Measurements from ENCODE around the gene TIPRL.

Gene TIPRL

GRCh38 chr1:168172250-168172915 is 6.4 kb upstream of the TIPRL start:
- H3K36me3 ChIP-seq (ENCODE audit: control insufficient read depth, low read length), result no peaks in the 10 kb centered on the region
- no peak overlapping the region for H3K4me2 ChIP-seq (ENCODE audit: low read length)
- 0 out of 2 replicates have a peak, but pooled peaks cover 2% of the 10 kb centered on the region for H3K9me2 ChIP-seq (replicated peaks; ENCODE audit: control insufficient read depth, low read length)
- TF ChIP-seq EZH2phosphoT487 (IDR thresholded peaks at IDR 0.05; ENCODE audit: borderline replicate concordance, low read length), result no peak
- TF ChIP-seq, protein P1, sequence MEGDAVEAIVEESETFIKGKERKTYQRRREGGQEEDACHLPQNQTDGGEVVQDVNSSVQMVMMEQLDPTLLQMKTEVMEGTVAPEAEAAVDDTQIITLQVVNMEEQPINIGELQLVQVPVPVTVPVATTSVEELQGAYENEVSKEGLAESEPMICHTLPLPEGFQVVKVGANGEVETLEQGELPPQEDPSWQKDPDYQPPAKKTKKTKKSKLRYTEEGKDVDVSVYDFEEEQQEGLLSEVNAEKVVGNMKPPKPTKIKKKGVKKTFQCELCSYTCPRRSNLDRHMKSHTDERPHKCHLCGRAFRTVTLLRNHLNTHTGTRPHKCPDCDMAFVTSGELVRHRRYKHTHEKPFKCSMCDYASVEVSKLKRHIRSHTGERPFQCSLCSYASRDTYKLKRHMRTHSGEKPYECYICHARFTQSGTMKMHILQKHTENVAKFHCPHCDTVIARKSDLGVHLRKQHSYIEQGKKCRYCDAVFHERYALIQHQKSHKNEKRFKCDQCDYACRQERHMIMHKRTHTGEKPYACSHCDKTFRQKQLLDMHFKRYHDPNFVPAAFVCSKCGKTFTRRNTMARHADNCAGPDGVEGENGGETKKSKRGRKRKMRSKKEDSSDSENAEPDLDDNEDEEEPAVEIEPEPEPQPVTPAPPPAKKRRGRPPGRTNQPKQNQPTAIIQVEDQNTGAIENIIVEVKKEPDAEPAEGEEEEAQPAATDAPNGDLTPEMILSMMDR (IDR thresholded peaks at IDR 0.05; ENCODE audit: low read depth, low read length, poor library complexity, severe bottlenecking), result no peak
- no peaks in the 10 kb centered on the region for H4K20me1 ChIP-seq (ENCODE audit: control insufficient read depth, insufficient read depth, low read depth, low read length)
- H3K27me3 ChIP-seq (ENCODE audit: control insufficient read depth, low read length), result no peaks in the 10 kb centered on the region
- H3K27ac ChIP-seq (ENCODE audit: low read depth, low read length), result no peak overlapping the region
- no peaks in the 10 kb centered on the region for H3F3A ChIP-seq (ENCODE audit: control insufficient read depth, insufficient read depth)
- no peaks in the 10 kb centered on the region for H3K79me2 ChIP-seq (ENCODE audit: control insufficient read depth, low read length)
- H3K4me3 ChIP-seq (ENCODE audit: low read length), result no peak overlapping the region
- H3K9me3 ChIP-seq (ENCODE audit: control insufficient read depth, insufficient read depth, low read length), result no peaks in the 10 kb centered on the region
- peaks cover 7% of the 10 kb centered on the region for H3K4me1 ChIP-seq (ENCODE audit: control insufficient read depth, low read length)

DNA sequence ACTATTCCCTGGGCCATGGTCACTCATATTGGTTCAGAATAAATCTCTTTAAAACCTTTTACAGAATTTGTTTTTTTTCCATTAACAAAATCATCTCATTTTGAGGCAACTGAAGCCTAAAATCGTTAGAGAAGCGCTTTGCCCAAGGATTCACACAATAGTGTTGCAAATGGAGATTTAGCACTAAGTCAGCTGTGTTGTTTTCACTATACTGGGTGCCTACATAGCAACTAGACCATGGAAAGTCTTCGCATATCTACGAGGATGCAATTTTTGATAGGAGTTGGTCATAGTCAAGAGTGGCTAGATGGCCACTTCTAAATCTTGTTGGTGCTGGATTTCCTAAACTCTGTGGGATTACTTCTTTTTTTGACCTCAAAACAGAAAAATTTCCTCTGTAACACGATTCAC is 530 bp upstream of the TIPRL start:
- H3K9me3 ChIP-seq (ENCODE audit: control insufficient read depth, insufficient read depth, low read length), result no peaks in the 10 kb centered on the region
- H3K36me3 ChIP-seq (ENCODE audit: control insufficient read depth, low read length), result no peaks in the 10 kb centered on the region
- 0 out of 2 replicates have a peak, but pooled peaks cover 2% of the 10 kb centered on the region for H3K9me2 ChIP-seq (replicated peaks; ENCODE audit: control insufficient read depth, low read length)
- peaks cover 42% of the 10 kb centered on the region for H3K79me2 ChIP-seq (ENCODE audit: control insufficient read depth, low read length)
- TF ChIP-seq, protein P1 (IDR thresholded peaks at IDR 0.05; ENCODE audit: low read depth, low read length, poor library complexity, severe bottlenecking), result no peak
- no peak for TF ChIP-seq EZH2phosphoT487 (IDR thresholded peaks at IDR 0.05; ENCODE audit: borderline replicate concordance, low read length)
- peaks cover 14% of the 10 kb centered on the region for H3K4me1 ChIP-seq (ENCODE audit: control insufficient read depth, low read length)
- H3K27ac ChIP-seq (ENCODE audit: low read depth, low read length), result peak overlapping the region; percentile 66; the same call in 1 of the 2 replicates
- no peaks in the 10 kb centered on the region for H3K27me3 ChIP-seq (ENCODE audit: control insufficient read depth, low read length)
- peak overlapping the region; percentile 95 for H3K4me3 ChIP-seq (ENCODE audit: low read length)
- H3F3A ChIP-seq (ENCODE audit: control insufficient read depth, insufficient read depth), result peaks cover 3% of the 10 kb centered on the region; the same call in 1 of the 2 replicates
- H4K20me1 ChIP-seq (ENCODE audit: control insufficient read depth, insufficient read depth, low read depth, low read length), result no peaks in the 10 kb centered on the region
- H3K4me2 ChIP-seq (ENCODE audit: low read length), result peak overlapping the region; percentile 90

DNA sequence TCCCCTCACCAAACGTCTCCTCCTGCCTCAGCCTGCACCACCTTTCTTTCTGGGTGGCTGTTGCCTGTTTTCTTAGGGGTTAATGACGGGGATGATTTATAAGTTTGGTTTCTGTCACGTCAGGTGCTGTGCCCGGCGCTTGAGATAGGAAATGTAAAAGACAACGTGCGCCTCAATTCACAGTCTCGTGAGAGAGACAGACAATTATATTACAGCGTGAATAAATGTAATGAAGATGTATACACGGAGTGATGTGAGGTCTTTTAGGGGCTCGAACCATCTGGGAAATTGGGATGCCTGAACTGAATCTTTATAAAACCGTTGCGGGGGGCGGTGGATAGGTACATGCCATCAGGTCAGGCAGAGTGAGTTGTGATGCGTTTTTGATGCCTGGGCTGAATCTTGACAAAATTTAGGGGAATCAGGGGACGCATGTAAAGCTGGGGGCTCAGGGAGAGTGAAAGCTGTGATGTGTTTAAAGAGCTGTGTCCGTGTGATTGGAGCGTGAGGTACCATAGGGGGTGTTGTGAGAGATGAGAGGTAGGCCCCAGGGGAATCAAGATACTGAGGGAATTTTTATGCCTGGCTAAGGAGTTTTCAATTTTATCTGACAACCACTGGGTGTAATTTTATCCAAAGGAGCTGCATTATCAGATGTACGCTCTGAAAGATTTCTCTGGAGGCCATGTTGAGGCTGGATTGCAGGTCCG is 831 bp downstream of the TIPRL start:
- H3K4me1 ChIP-seq (ENCODE audit: control insufficient read depth, low read length), result peaks cover 14% of the 10 kb centered on the region
- peaks cover 52% of the 10 kb centered on the region for H3K79me2 ChIP-seq (ENCODE audit: control insufficient read depth, low read length)

More for the DNA sequence above, 831 bp downstream of the TIPRL start:
- Histone ChIP-seq H4K20me1 (ENCODE audit: control insufficient read depth, insufficient read depth, low read depth, low read length) (no peaks in the 10 kb centered on the region), H3K36me3 (ENCODE audit: control insufficient read depth, low read length) (peaks cover 8% of the 10 kb centered on the region), H3K27me3 (ENCODE audit: control insufficient read depth, low read length) (no peaks in the 10 kb centered on the region), H3K4me3 (ENCODE audit: low read length) (peak overlapping the region; percentile 95), H3K9me3 (ENCODE audit: control insufficient read depth, insufficient read depth, low read length) (no peaks in the 10 kb centered on the region), H3K4me2 (ENCODE audit: low read length) (peak overlapping the region; percentile 90), H3K27ac (ENCODE audit: low read depth, low read length) (peak overlapping the region; percentile 66), H3F3A (ENCODE audit: control insufficient read depth, insufficient read depth) (peaks cover 6% of the 10 kb centered on the region; the same call in 1 of the 2 replicates), H3K9me2 (replicated peaks; ENCODE audit: control insufficient read depth, low read length) (no peaks in the 10 kb centered on the region)
- TF ChIP-seq, protein P1 (IDR thresholded peaks at IDR 0.05; ENCODE audit: low read depth, low read length, poor library complexity, severe bottlenecking), result no peak
- TF ChIP-seq EZH2phosphoT487 (IDR thresholded peaks at IDR 0.05; ENCODE audit: borderline replicate concordance, low read length), result no peak
